Calu3 (cell line): Measurements from ENCODE around the gene CAMK1D. TPM values are rescaled to one million over a fixed set of nuclear protein-coding genes. Genes with fewer than 3 reads are reported as not detected.
A peak's percentile ranks its signal among the peaks of the same experiment; 100 is the strongest.

ENCODE experiments used
- BruUV-seq: library from RNA; stranded (reverse); fragments of 400-500 nt; replicated peaks from 2 replicates; lab custom pipeline; 2021; lab: Mats Ljungman, UMichigan
- CTCF ChIA-PET: fragments of 300-600 bp; sonication (Branson Sonifier 250); formaldehyde crosslinking; loops from one replicate; lab custom pipeline; 2022; ENCODE audit warnings: antibody characterized with exemption; lab: Charles Lee
- DNase-seq: peaks from one replicate; pipeline ENCODE4 v3.0.0; 2022
- H3K27ac Mint-ChIP-seq: one replicate; pipeline ENCODE4 v1.8.0; 2022; ENCODE audit warnings: mixed read lengths; ENCODE audit not compliant: unreplicated experiment
- H3K27me3 Mint-ChIP-seq: one replicate; pipeline ENCODE4 v1.8.0; 2022; ENCODE audit warnings: mixed read lengths; ENCODE audit not compliant: unreplicated experiment
- H3K36me3 Mint-ChIP-seq: one replicate; pipeline ENCODE4 v1.8.0; 2022; ENCODE audit warnings: mild to moderate bottlenecking, moderate library complexity, mixed read lengths; ENCODE audit not compliant: insufficient read depth, unreplicated experiment
- H3K4me1 Mint-ChIP-seq: one replicate; pipeline ENCODE4 v1.8.0; 2022; ENCODE audit warnings: mild to moderate bottlenecking, low read depth, mixed read lengths; ENCODE audit not compliant: unreplicated experiment
- H3K4me3 Mint-ChIP-seq: one replicate; pipeline ENCODE4 v1.8.0; 2022; ENCODE audit warnings: mild to moderate bottlenecking, low read depth, moderate library complexity, mixed read lengths; ENCODE audit not compliant: unreplicated experiment
- H3K9me3 Mint-ChIP-seq: one replicate; pipeline ENCODE4 v1.8.0; 2022; ENCODE audit warnings: low read depth, mixed read lengths; ENCODE audit not compliant: unreplicated experiment
- CTCF ChIP-seq: fragments of 200-600 bp; IDR thresholded peaks from one replicate; pipeline ENCODE4 v1.8.0; 2022; ENCODE audit warnings: antibody characterized with exemption; ENCODE audit not compliant: unreplicated experiment
- intact Hi-C: fragments of 100-400 bp; cut with micrococcal nuclease; formaldehyde crosslinking; loops from one replicate; pipeline ENCODE4 v1.10.0; 2022; ENCODE audit not compliant: unreplicated experiment
- total RNA-seq: library from RNA; stranded (reverse); gene quantifications from 2 replicates; pipeline ENCODE4 v1.2.3, GENCODE V29; 2022

The CAMK1D gene
- total RNA-seq, 1 experiment from 2014 or later, result 2.6 TPM

GRCh38 chr10:12749760-12750478 lies 400.6 kb downstream of the CAMK1D start:
- no peak for DNase-seq
- Mint-ChIP-seq H3K27me3 (peaks cover 82% of the 10 kb centered on the region), H3K4me1 (peaks cover 17% of the 10 kb centered on the region), H3K4me3 (no peak overlapping the region), H3K9me3 (no peaks in the 10 kb centered on the region), H3K36me3 (peaks cover 9% of the 10 kb centered on the region), H3K27ac (peak overlapping the region; percentile 91)
- no peak for TF ChIP-seq CTCF
- no TSS peak for BruUV-seq
- intact Hi-C loops, result loop anchor here (2.0 kb wide), 1 partner anchor 29 kb away; no protein-coding TSS in a partner anchor
- CTCF ChIA-PET, result interaction anchor here (1.0 kb wide), 1 partner anchor 41 kb away, joined by 3 read pairs; no protein-coding TSS in a partner anchor

GRCh38 chr10:12750526-12751201 lies 401.3 kb downstream of the CAMK1D start:
- Mint-ChIP-seq H3K4me3 (peak overlapping the region; percentile 16), H3K27me3 (peaks cover 90% of the 10 kb centered on the region), H3K4me1 (peaks cover 17% of the 10 kb centered on the region), H3K9me3 (no peaks in the 10 kb centered on the region), H3K27ac (peak overlapping the region; percentile 91), H3K36me3 (peaks cover 9% of the 10 kb centered on the region)
- no TSS peak for BruUV-seq
- CTCF ChIA-PET, result interaction anchor here (0.6 to 1.4 kb wide), 4 partner anchors 14 to 41 kb away, joined by 3 to 7 read pairs (median 5); no protein-coding TSS in a partner anchor
- peak; percentile 46 for DNase-seq
- no peak for TF ChIP-seq CTCF
- intact Hi-C loops, result loop anchor here (2.0 kb wide), 1 partner anchor 30 kb away; no protein-coding TSS in a partner anchor

GRCh38 chr10:12755075-12755474 lies 405.7 kb downstream of the CAMK1D start:
- no peak for DNase-seq
- no peak for TF ChIP-seq CTCF
- Mint-ChIP-seq H3K4me3 (no peak overlapping the region), H3K9me3 (no peaks in the 10 kb centered on the region), H3K4me1 (peaks cover 16% of the 10 kb centered on the region), H3K27ac (no peak overlapping the region), H3K36me3 (peaks cover 9% of the 10 kb centered on the region), H3K27me3 (peaks cover 91% of the 10 kb centered on the region)
- intact Hi-C loops, result no loop called here
- CTCF ChIA-PET, result no interaction called here
- BruUV-seq, result no TSS peak

GRCh38 chr10:12757351-12757750 lies 408.0 kb downstream of the CAMK1D start:
- intact Hi-C loops, result no loop called here
- Mint-ChIP-seq H3K4me1 (no peaks in the 10 kb centered on the region), H3K9me3 (no peaks in the 10 kb centered on the region), H3K27me3 (peaks cover 97% of the 10 kb centered on the region), H3K36me3 (no peaks in the 10 kb centered on the region), H3K4me3 (no peak overlapping the region), H3K27ac (no peak overlapping the region)
- no TSS peak for BruUV-seq
- DNase-seq, result no peak
- CTCF ChIA-PET, result no interaction called here
- TF ChIP-seq CTCF, result no peak
